ENCODE results near the gene MRPL49. TPM values are rescaled to one million over a fixed set of nuclear protein-coding genes. Genes with fewer than 3 reads are reported as not detected.

The MRPL49 gene
- total and polyA plus RNA-seq, 9 of the 15 experiments (the other 6 are each of a cell fraction or from before 2014, with no cell fraction given), result 74.3 to 132 (median 91.2) TPM

GRCh38 chr11:65157336-65157735, 35.2 kb downstream of the MRPL49 start (continued):
- TF ChIP-seq POLR2H (tag; IDR thresholded peaks at IDR 0.05; ENCODE audit: low read depth) (no peak), ZNF644 (tag; IDR thresholded peaks at IDR 0.05; ENCODE audit: low read depth) (no peak), RBM15 (IDR thresholded peaks at IDR 0.05; ENCODE audit: insufficient read depth, low read length) (no peak), ZNF318 (IDR thresholded peaks at IDR 0.05; ENCODE audit: borderline replicate concordance in 1 of 2, low read depth in 1 of 2) (no peak), ZBTB7A (IDR thresholded peaks at IDR 0.05; ENCODE audit: borderline replicate concordance, control insufficient read depth, low read depth, low read length) (no peak), ZBTB33 (CRISPR knock-in tag; IDR thresholded peaks at IDR 0.05) (no peak), KAT7 (CRISPR knock-in tag; IDR thresholded peaks at IDR 0.05; ENCODE audit: borderline replicate concordance) (no peak), E2F4 (CRISPR knock-in tag; IDR thresholded peaks at IDR 0.05; ENCODE audit: low read depth) (no peak), CBX3 (IDR thresholded peaks at IDR 0.05; ENCODE audit: borderline replicate concordance in 1 of 2, low read length in 2 of 2) (no peak)
- TF ChIP-seq, protein P1, sequence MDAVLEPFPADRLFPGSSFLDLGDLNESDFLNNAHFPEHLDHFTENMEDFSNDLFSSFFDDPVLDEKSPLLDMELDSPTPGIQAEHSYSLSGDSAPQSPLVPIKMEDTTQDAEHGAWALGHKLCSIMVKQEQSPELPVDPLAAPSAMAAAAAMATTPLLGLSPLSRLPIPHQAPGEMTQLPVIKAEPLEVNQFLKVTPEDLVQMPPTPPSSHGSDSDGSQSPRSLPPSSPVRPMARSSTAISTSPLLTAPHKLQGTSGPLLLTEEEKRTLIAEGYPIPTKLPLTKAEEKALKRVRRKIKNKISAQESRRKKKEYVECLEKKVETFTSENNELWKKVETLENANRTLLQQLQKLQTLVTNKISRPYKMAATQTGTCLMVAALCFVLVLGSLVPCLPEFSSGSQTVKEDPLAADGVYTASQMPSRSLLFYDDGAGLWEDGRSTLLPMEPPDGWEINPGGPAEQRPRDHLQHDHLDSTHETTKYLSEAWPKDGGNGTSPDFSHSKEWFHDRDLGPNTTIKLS (IDR thresholded peaks at IDR 0.05; ENCODE audit: borderline replicate concordance, low read depth), result no peak
